HG03469 (cell line): Measurements from ENCODE around the gene RXFP2.

Experiments used
- ATAC-seq: cut with Tn5 transposase; IDR thresholded peaks from one replicate; pipeline ENCODE4 v1.9.1; 2021; ENCODE audit warnings: mild to moderate bottlenecking, moderate library complexity, moderate number of reproducible peaks; ENCODE audit not compliant: unreplicated experiment

Gene RXFP2

GRCh38 chr13:31767175-31767900 lies 28.0 kb downstream of the RXFP2 start:
- no peak for ATAC-seq

DNA sequence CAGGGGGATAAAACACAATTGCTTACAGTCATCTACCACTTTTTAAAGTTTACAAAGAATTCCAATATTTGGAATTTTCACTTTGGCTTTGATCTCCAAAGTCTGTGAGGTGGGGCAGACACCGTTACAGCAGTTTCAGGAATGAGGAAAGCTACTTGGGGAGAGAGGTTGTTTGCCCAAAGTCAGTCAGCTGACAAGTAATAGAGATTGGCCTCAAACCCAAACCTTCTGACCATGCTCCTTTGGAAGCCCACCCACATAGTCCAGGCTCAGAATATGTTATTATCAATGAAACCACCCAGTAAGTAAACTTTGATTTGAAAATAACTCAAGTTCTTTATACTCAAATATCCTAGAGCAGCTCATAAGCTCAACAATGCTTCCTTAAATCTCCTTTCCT lies 29.0 kb downstream of the RXFP2 start:
- ATAC-seq, result no peak

DNA sequence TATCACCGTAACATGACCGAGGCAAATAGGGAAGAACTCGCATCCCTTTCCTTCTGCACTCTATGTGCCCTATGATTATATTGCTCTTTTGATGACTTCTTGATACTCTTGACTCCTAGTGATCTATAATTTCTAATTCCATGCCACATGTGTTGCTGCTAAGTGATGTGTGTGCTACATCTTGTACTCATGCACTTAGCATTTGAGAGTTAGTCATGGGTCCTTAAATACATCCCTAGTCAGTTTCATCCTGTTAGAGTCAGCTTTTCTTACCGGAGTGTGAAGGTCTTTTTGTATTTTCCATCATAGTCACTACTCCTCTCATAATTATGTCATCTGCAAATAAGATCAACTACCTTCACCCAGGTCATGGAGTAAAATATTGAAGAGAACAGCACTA lies 30.2 kb downstream of the RXFP2 start:
- no peak for ATAC-seq

GRCh38 chr13:31772231-31772630 lies 32.9 kb downstream of the RXFP2 start:
- no peak for ATAC-seq

- no peak for ATAC-seq
Measured at GRCh38 chr13:31773538-31773937, 34.2 kb downstream of the RXFP2 start.

GRCh38 chr13:31774186-31774750 lies 34.9 kb downstream of the RXFP2 start:
- no peak for ATAC-seq

DNA sequence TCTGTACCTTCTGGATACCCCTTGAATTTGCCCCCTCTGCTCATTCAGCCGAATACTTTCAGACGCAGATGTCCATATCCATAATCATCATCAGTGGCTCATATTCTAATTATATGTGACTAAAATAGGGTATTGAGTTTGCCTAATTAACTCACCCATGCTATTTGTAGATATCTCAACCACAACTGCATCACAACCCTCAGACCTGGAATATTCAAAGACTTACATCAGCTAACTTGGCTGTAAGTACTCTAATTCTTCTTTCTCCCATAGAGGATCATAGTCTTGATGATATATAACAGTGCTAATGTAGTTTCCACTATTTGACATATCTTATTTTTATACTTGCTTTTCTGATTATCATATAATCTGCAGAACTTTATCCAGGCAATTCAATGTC lies 35.8 kb downstream of the RXFP2 start:
- ATAC-seq, result no peak

- no peak for ATAC-seq
Measured at GRCh38 chr13:31775686-31776085, 36.4 kb downstream of the RXFP2 start.

DNA sequence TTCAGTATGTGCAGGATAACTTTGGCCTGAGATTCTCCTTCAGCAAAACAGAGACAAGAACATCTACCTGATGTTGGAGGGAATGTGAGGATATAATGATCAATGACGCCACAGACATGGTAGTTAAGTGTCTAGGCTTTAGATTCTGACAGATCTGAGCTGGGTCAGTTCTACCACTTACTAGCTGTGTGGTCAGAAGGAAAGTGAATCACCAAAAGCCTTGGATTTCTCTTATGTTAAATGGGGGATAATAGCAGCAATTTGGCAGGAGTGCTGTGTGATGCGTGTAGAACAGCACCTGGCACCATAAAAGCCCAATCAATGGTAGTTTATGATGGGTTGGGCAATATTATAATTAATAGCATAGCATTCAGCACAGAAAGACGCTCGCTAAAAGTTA lies 41.7 kb downstream of the RXFP2 start:
- ATAC-seq, result no peak

DNA sequence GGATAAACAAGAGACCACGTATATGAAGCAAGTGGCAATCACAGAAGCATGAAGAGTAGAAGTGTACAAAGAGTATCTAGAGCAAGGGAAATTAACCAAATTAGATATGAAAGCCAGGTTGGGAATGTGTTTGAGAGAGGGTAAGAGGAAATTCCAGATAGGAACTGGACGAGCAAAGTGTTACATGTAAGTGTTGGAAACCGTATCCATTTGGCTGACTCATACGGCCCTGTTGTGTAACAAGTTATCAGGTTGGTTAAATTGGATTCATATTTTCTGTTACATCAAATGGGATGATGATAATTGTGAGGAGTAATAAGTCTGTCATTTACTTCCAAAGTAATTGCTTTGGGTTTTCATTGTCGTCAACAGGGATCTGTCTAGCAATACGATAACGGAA lies 46.7 kb downstream of the RXFP2 start:
- no peak for ATAC-seq

DNA sequence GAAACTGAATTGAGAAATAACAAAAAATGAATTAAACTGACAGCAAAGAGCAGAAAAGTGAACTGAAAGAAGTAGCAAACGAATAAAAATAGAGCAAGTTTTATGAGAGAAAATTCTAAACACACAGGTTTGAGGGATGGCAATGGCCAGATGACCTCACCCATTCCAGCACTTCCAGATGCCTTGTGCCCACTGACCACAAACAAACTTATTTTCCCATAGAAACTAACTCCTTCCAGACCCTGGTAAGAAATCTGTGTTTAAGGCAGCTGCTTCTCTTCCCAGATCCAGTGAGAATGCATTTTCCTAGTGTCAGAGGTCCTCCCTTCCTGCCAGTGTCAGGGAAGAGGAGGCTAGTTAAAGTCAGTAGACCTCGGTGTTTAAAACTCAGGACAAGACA lies 51.7 kb downstream of the RXFP2 start:
- ATAC-seq, result no peak

GRCh38 chr13:31793246-31793645 lies 53.9 kb downstream of the RXFP2 start:
- ATAC-seq, result no peak

- ATAC-seq, result no peak
Measured at GRCh38 chr13:31794452-31794851, 55.1 kb downstream of the RXFP2 start.

DNA sequence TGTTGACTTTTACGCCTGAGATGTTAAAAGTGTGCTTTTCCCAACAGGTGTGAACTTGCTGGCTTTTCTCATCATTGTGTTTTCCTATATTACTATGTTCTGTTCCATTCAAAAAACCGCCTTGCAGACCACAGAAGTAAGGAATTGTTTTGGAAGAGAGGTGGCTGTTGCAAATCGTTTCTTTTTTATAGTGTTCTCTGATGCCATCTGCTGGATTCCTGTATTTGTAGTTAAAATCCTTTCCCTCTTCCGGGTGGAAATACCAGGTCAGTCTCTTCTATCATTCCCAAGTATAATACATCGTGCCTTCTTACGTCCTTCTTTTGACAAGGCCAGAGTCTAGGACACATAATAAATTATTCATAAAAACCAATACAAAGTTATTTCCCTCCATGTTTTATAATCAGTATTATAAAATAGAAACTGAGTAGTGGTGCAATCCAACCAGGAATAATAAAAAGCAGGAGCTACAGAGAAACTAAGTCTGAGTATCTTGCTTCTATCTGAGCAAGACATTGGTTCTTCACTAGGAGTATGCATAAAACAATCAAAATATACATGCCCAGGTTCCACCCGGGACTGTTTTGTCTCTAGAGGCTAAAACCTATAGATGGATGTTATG lies 57.9 kb downstream of the RXFP2 start:
- ATAC-seq, result no peak

- no peak for ATAC-seq
Measured at GRCh38 chr13:31798189-31798588, 58.9 kb downstream of the RXFP2 start.

DNA sequence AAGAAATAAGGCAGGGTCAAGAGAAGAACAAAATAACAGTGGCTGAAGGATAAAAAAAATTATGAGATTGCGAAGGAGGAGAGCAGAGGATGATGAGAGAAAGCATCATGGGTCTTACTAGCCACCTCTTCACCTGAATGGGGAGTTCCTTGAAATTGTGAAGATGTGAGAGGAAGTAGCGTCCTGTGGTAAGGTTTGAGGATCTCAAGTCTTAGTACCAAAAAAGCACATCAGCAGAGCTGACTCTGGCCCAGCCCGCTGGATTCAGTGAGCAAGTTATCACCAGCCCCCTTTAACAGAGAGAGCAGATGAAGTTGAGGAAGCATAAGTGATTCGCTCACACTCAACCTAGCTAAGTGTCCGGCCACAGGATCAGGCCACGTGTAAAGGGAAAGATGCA lies 61.8 kb downstream of the RXFP2 start:
- no peak for ATAC-seq

DNA sequence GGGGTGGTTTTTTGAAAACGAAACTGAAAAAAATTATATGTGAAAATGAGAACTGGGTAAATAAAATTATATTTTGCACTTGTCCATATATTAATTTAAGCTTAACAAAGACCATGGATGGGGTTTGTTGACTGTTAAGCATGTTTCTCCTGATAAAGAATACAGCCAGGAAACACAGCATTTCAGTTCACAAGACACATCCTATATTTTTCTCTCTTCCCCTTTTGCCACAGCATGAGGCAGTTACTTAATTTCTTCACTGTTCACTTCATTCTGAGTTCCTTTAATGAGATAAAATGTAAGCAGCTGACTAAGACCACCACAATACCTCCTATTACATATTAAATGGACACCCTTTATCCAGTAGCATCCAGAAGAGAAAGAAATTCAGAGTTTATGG lies 64.0 kb downstream of the RXFP2 start:
- ATAC-seq, result no peak

GRCh38 chr13:31805841-31806240 lies 66.5 kb downstream of the RXFP2 start:
- ATAC-seq, result no peak

GRCh38 chr13:31807090-31807541 lies 67.8 kb downstream of the RXFP2 start:
- no peak for ATAC-seq

DNA sequence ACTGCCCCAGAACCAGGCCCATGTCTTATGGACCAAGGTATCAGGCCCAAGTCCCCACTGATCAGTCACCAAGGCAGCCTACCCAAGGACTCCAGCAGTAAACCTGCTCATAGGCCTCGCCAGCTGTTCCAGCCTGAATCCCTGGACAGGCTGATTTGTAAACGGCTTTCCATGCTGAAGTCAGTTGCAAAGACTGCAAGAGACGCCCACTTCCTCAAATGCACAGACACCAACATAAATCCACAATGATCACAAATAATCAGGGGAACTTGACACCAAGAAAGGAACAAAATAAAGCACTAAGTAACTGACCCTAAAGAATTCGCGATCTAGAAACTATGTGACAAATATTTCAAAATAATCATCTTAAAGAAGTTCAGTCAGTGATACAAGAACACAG lies 75.2 kb downstream of the RXFP2 start:
- ATAC-seq, result no peak

DNA sequence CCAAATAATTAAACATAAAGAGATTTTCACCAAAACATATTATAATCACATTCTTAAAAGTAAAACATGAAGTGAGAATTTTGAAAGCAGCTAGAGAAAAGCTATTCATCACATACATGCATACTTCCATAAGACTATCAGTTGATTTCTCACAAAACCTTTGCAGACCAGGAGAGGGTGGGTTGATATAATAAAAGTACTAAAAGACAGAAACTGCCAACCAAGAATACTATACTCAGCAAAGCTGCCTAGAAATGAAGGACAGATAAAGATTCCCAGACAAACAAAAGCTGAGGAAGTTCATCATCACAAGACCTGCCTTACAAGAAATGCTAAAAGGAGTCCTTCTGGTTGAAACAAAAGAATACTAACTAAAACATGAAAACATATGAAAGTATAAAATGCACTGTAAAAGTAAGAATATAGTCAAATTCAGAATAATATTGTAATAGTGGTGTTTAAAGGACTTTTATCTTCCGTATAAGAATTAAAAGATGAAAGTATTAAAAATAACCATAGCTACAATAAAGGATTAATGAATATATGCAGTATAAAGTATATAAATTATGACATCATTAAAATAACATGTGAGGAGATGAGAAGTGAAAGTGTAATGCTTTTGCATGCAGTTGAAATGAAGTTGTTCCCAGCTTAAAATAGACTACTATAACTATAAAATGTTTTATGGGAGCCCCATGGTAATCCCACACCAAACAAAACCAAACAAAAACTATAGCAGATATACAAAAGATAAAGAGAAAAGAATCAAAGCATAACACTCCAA lies 76.2 kb downstream of the RXFP2 start:
- no peak for ATAC-seq

- ATAC-seq, result no peak
Measured at GRCh38 chr13:31818236-31818635, 78.9 kb downstream of the RXFP2 start.
